ENCODE measurements around the gene TRIM59. TPM values are rescaled to one million over a fixed set of nuclear protein-coding genes. Genes with fewer than 3 reads are reported as not detected.

The TRIM59 gene
- total and polyA plus RNA-seq, 2 donors (not counting 1 experiment from before 2014, with no cell fraction given) = 13.6 to 31.2 TPM

- Histone ChIP-seq H3K4me1 (ENCODE audit: control insufficient read depth, extremely low read depth, insufficient read depth, low read length) (peaks cover 5% of the 10 kb centered on the region), H3K9me3 (ENCODE audit: control insufficient read depth, insufficient read depth, low read depth, low read length) (no peaks in the 10 kb centered on the region), H3K79me2 (ENCODE audit: control insufficient read depth, insufficient read depth, low read length) (peaks cover 83% of the 10 kb centered on the region), H3K27ac (ENCODE audit: insufficient read depth, low read length) (peak overlapping the region; percentile 94), H3K4me3 (replicated peaks in 1 of 4; ENCODE audit: control extremely low read depth in 1 of 4, insufficient read depth in 1 of 4, low read depth in 3 of 4, low read length in 4 of 4) (peak overlapping the region; percentile 78 to 99 (median 90)), H2AFZ (ENCODE audit: low read length) (peak overlapping the region; percentile 50), H3K36me3 (ENCODE audit: control insufficient read depth, insufficient read depth, low read length) (no peaks in the 10 kb centered on the region), H3K27me3 (ENCODE audit: control insufficient read depth, insufficient read depth, low read length) (no peaks in the 10 kb centered on the region), H3K4me2 (ENCODE audit: extremely low read depth, insufficient read depth, low read length) (peak overlapping the region; percentile 87), H4K20me1 (ENCODE audit: control insufficient read depth, extremely low read depth, insufficient read depth, low read length) (no peaks in the 10 kb centered on the region), H3K9ac (ENCODE audit: insufficient read depth, low read length) (peak overlapping the region; percentile 77)
- TF ChIP-seq CTCF (conservative IDR thresholded peaks at IDR 0.05 in 1 of 2, IDR thresholded peaks at IDR 0.05 in 1 of 2; ENCODE audit: low read depth in 1 of 2, low read length in 2 of 2) = no peak
- TF ChIP-seq EZH2 (IDR thresholded peaks at IDR 0.05; ENCODE audit: low read length, missing control alignments) = no peak
- DNase-seq (ENCODE audit: low read depth in 2 of 2) = peak; percentile 59 to 68
These were observed 49.4 kb downstream of the TRIM59 start for GRCh38 chr3:160400030-160400701.

- TF ChIP-seq CTCF (conservative IDR thresholded peaks at IDR 0.05 in 1 of 2, IDR thresholded peaks at IDR 0.05 in 1 of 2; ENCODE audit: low read depth in 1 of 2, low read length in 2 of 2) (no peak), EZH2 (IDR thresholded peaks at IDR 0.05; ENCODE audit: low read length, missing control alignments) (no peak)
- peak within 1 kb of the TSS; percentile 87 for H3K4me2 ChIP-seq (ENCODE audit: extremely low read depth, insufficient read depth, low read length)
- H3K9ac ChIP-seq (ENCODE audit: insufficient read depth, low read length) = peak within 1 kb of the TSS; percentile 77
- H3K9me3 ChIP-seq (ENCODE audit: control insufficient read depth, insufficient read depth, low read depth, low read length) = no peaks in the 10 kb centered on the region
- H3K79me2 ChIP-seq (ENCODE audit: control insufficient read depth, insufficient read depth, low read length) = peaks cover 77% of the 10 kb centered on the region
- H3K4me3 ChIP-seq (replicated peaks in 1 of 4; ENCODE audit: control extremely low read depth in 1 of 4, insufficient read depth in 1 of 4, low read depth in 3 of 4, low read length in 4 of 4) = peak within 1 kb of the TSS; percentile 78 to 99 (median 90)
- no peaks in the 10 kb centered on the region for H4K20me1 ChIP-seq (ENCODE audit: control insufficient read depth, extremely low read depth, insufficient read depth, low read length)
- peak; percentile 94 to 97 for DNase-seq (ENCODE audit: low read depth in 2 of 2)
- peak within 1 kb of the TSS; percentile 94 for H3K27ac ChIP-seq (ENCODE audit: insufficient read depth, low read length)
- no peaks in the 10 kb centered on the region for H3K27me3 ChIP-seq (ENCODE audit: control insufficient read depth, insufficient read depth, low read length)
- H3K36me3 ChIP-seq (ENCODE audit: control insufficient read depth, insufficient read depth, low read length) = no peaks in the 10 kb centered on the region
- H2AFZ ChIP-seq (ENCODE audit: low read length) = peak within 1 kb of the TSS; percentile 98
- H3K4me1 ChIP-seq (ENCODE audit: control insufficient read depth, extremely low read depth, insufficient read depth, low read length) = peaks cover 2% of the 10 kb centered on the region
These were observed 50.2 kb downstream of the TRIM59 start, which contains the start of the genes IFT80 and SMC4 for GRCh38 chr3:160399125-160400029. TSS of gene IFT80 (minus strand) at chr3:160399225. CDS start at chr3:160384600, 14,625 bp downstream. TSS of gene SMC4 (plus strand) at chr3:160399650. CDS start at chr3:160400827, 1,177 bp downstream.

- H3K4me1 ChIP-seq (ENCODE audit: control insufficient read depth, extremely low read depth, insufficient read depth, low read length) = no peaks in the 10 kb centered on the region
- DNase-seq (ENCODE audit: low read depth in 2 of 2) = no peak
- H3K27ac ChIP-seq (ENCODE audit: insufficient read depth, low read length) = peak overlapping the region; percentile 94
- H3K4me3 ChIP-seq (replicated peaks in 1 of 4; ENCODE audit: control extremely low read depth in 1 of 4, insufficient read depth in 1 of 4, low read depth in 3 of 4, low read length in 4 of 4) = peak overlapping the region; percentile 78 to 99 (median 90)
- H3K9ac ChIP-seq (ENCODE audit: insufficient read depth, low read length) = peak overlapping the region; percentile 77
- H4K20me1 ChIP-seq (ENCODE audit: control insufficient read depth, extremely low read depth, insufficient read depth, low read length) = no peaks in the 10 kb centered on the region
- H3K4me2 ChIP-seq (ENCODE audit: extremely low read depth, insufficient read depth, low read length) = peak overlapping the region; percentile 74
- peaks cover 77% of the 10 kb centered on the region for H3K79me2 ChIP-seq (ENCODE audit: control insufficient read depth, insufficient read depth, low read length)
- H3K27me3 ChIP-seq (ENCODE audit: control insufficient read depth, insufficient read depth, low read length) = no peaks in the 10 kb centered on the region
- peak overlapping the region; percentile 98 for H2AFZ ChIP-seq (ENCODE audit: low read length)
- peak in 1 of 2 donors; percentile 21 for TF ChIP-seq CTCF (conservative IDR thresholded peaks at IDR 0.05 in 1 of 2, IDR thresholded peaks at IDR 0.05 in 1 of 2; ENCODE audit: low read depth in 1 of 2, low read length in 2 of 2)
- TF ChIP-seq EZH2 (IDR thresholded peaks at IDR 0.05; ENCODE audit: low read length, missing control alignments) = no peak
- H3K9me3 ChIP-seq (ENCODE audit: control insufficient read depth, insufficient read depth, low read depth, low read length) = no peaks in the 10 kb centered on the region
- no peaks in the 10 kb centered on the region for H3K36me3 ChIP-seq (ENCODE audit: control insufficient read depth, insufficient read depth, low read length)
These were observed 50.8 kb downstream of the TRIM59 start for GRCh38 chr3:160398820-160399124.
